ENCODE data around the gene TMEM248. TPM values are rescaled to one million over a fixed set of nuclear protein-coding genes. Genes with fewer than 3 reads are reported as not detected.
"Not testable (repeated sequence)": the region's sequence is repeated elsewhere in the genome, so short reads cannot be mapped to it uniquely, and the experiment has no call there.

The TMEM248 gene
- total RNA-seq, 4 donors from 2014 or later: 119 to 179 (median 144) TPM

DNA sequence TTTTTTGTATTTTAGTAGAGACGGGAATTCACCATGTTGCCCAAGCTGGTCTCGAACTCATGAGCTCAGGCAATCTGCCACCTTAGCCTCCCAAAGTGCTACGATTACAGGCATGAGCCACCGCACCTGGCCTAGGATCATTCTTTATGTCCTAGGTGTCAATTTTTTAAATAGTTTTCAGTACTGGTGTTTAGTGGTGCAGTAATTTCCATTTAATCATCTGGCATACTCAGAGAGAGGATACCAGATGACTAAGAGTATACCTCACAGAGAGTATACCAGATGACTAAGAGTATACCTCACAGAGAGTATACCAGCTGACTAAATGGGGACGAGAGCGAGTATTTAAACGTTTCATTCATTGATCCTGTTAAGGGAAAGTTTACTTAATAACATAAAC, 37.3 kb upstream of the TMEM248 start:
- no peak for DNase-seq
- no peaks in the 10 kb centered on the region for H3K27me3 ChIP-seq
- no peak overlapping the region for H3K4me3 ChIP-seq (replicated peaks in 1 of 3)
- intact Hi-C loops (cut with DNase I): no loop called here
- H3K9me3 ChIP-seq: no peaks in the 10 kb centered on the region
- WGBS, 2 donors: 93% methylated on average over 7 of the region's 7 CpGs
- no peaks in the 10 kb centered on the region for H3K4me1 ChIP-seq
- TF ChIP-seq POLR2A (IDR thresholded peaks at IDR 0.05): no peak
- no peak for TF ChIP-seq CTCF (IDR thresholded peaks at IDR 0.05)
- no peaks in the 10 kb centered on the region for H3K36me3 ChIP-seq
- no peak overlapping the region for H3K27ac ChIP-seq

DNA sequence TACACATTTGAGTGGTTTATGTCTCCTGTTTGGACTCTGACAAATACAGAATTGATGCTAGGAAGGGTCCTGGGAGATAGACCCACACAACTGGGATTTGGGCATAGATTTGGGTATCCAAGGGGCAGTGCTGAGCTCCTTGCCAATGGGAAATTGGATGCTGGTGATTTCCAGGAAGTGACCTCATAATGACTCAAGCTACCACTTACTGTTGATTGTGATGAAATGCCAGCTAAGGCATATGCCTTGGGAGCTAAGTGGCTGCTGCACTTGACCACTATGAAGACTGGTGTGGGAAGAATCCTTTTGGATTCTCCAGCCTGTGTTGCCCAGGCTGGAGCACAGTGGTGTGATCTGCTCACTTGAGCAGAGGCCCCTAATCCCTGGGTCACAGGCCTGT, 36.5 kb upstream of the TMEM248 start:
- H3K36me3 ChIP-seq; DNase-seq; H3K4me1 ChIP-seq; H3K27ac ChIP-seq; H3K4me3 ChIP-seq (replicated peaks in 1 of 3); H3K9me3 ChIP-seq; intact Hi-C loops (cut with DNase I); H3K27me3 ChIP-seq: not testable (repeated sequence)

GRCh38 chr7:66886152-66886551, 34.9 kb upstream of the TMEM248 start:
- intact Hi-C loops (cut with DNase I): no loop called here
- no peak for DNase-seq
- Histone ChIP-seq H3K4me1 (no peaks in the 10 kb centered on the region), H3K27me3 (no peaks in the 10 kb centered on the region), H3K9me3 (no peaks in the 10 kb centered on the region), H3K27ac (no peak overlapping the region), H3K4me3 (replicated peaks in 1 of 3) (no peak overlapping the region), H3K36me3 (no peaks in the 10 kb centered on the region)
- WGBS, 2 donors: 91 to 92% methylated on average over 4 of the region's 4 CpGs
- no peak for TF ChIP-seq CTCF (IDR thresholded peaks at IDR 0.05)
- TF ChIP-seq POLR2A (IDR thresholded peaks at IDR 0.05): no peak

GRCh38 chr7:66888223-66888622, 32.8 kb upstream of the TMEM248 start:
- not testable (repeated sequence) for H3K36me3 ChIP-seq, DNase-seq
- 80 to 84% methylated on average over 3 of the region's 3 CpGs for WGBS, 2 donors

GRCh38 chr7:66894463-66895080, 26.5 kb upstream of the TMEM248 start:
- WGBS, 2 donors: 74 to 75% methylated on average over 5 of the region's 5 CpGs
- intact Hi-C loops (cut with DNase I): no loop called here
- no peak overlapping the region for H3K27ac ChIP-seq

More at GRCh38 chr7:66888223-66888622, 32.8 kb upstream of the TMEM248 start:
- H3K4me1 ChIP-seq; H3K4me3 ChIP-seq (replicated peaks in 1 of 3); H3K9me3 ChIP-seq; intact Hi-C loops (cut with DNase I); H3K27me3 ChIP-seq; H3K27ac ChIP-seq: not testable (repeated sequence)

DNA sequence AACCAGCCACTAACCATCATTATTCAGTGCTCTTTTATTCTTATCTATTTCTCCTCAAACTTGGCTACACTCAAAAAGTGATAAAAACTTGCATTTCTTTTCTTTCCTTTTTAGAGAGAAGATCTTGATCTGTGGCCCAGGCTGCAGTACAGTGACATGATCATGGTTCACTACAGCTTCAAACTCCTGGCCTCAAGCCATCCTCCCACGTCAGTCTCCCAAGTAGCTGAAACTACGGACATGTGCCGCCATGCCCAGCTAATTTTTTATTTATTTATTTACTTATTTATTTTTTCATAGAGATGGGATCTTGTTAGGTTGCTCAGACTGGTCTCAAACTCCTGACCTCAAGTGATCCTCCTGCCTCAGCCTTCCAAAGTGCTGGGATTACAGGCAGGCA, 24.6 kb upstream of the TMEM248 start:
- Histone ChIP-seq H3K36me3 (peaks cover 0 to 1% of the 10 kb centered on the region in 2 donors), H3K4me1 (no peaks in the 10 kb centered on the region), H3K27ac (no peak overlapping the region), H3K4me3 (replicated peaks in 1 of 3) (no peak overlapping the region), H3K27me3 (no peaks in the 10 kb centered on the region), H3K9me3 (no peaks in the 10 kb centered on the region)
- TF ChIP-seq CTCF (IDR thresholded peaks at IDR 0.05) (no peak), POLR2A (IDR thresholded peaks at IDR 0.05) (no peak)
- intact Hi-C loops (cut with DNase I): no loop called here
- no peak for DNase-seq
- WGBS, 2 donors: 88 to 90% methylated on average over 3 of the region's 3 CpGs

More at GRCh38 chr7:66894463-66895080, 26.5 kb upstream of the TMEM248 start:
- no peaks in the 10 kb centered on the region for H3K36me3 ChIP-seq
- no peak for DNase-seq
- TF ChIP-seq CTCF (IDR thresholded peaks at IDR 0.05) (peak in 1 of 6 experiments; percentile 10), POLR2A (IDR thresholded peaks at IDR 0.05) (no peak)
- no peak overlapping the region for H3K4me3 ChIP-seq (replicated peaks in 1 of 3)
- H3K27me3 ChIP-seq: no peaks in the 10 kb centered on the region
- no peaks in the 10 kb centered on the region for H3K4me1 ChIP-seq
- no peaks in the 10 kb centered on the region for H3K9me3 ChIP-seq
